OCI-LY1 (cell line): ENCODE results near the gene CLCN6.

Source experiments
- H2AFZ ChIP-seq: fragments of 200-600 bp; sonication (generic), shearing (Covaris generic); 2 replicates; pipeline ENCODE4 v1.6.0; 2014; ENCODE audit warnings: antibody characterized with exemption, mild to moderate bottlenecking, low read length
- H3F3A ChIP-seq: fragments of 200-600 bp; sonication (generic), shearing (Covaris generic); 2 replicates; pipeline ENCODE4 v1.6.0; 2014; ENCODE audit warnings: mild to moderate bottlenecking, antibody characterized with exemption, low read length, moderate library complexity; ENCODE audit not compliant: insufficient read depth
- H3K27ac ChIP-seq: fragments of 200-600 bp; sonication (generic); 2 replicates; pipeline ENCODE4 v1.5.1; 2014; ENCODE audit warnings: low read length, mixed run types, mild to moderate bottlenecking, low read depth; ENCODE audit not compliant: poor library complexity, severe bottlenecking
- H3K27me3 ChIP-seq: fragments of 200-600 bp; sonication (generic); 2 replicates; pipeline ENCODE4 v1.6.0; 2014; ENCODE audit warnings: antibody characterized with exemption, mild to moderate bottlenecking, low read length, moderate library complexity; ENCODE audit not compliant: insufficient read depth
- H3K36me3 ChIP-seq: fragments of 200-600 bp; sonication (generic); 2 replicates; pipeline ENCODE4 v1.6.1; 2014; ENCODE audit warnings: mild to moderate bottlenecking, antibody characterized with exemption, low read length, moderate library complexity, mixed read lengths; ENCODE audit not compliant: insufficient read depth
- H3K4me1 ChIP-seq: fragments of 200-600 bp; sonication (generic); 2 replicates; pipeline ENCODE4 v1.5.1; 2014; ENCODE audit warnings: mild to moderate bottlenecking, low read length, moderate library complexity; ENCODE audit not compliant: insufficient read depth, severe bottlenecking
- H3K4me2 ChIP-seq: fragments of 200-600 bp; sonication (generic), shearing (Covaris generic); 2 replicates; pipeline ENCODE4 v1.6.1; 2014; ENCODE audit warnings: low read length
- H3K4me3 ChIP-seq: fragments of 200-600 bp; sonication (generic); 2 replicates; pipeline ENCODE4 v1.5.1; 2014; ENCODE audit warnings: low read length, low read depth, mild to moderate bottlenecking, mixed read lengths; ENCODE audit not compliant: poor library complexity, severe bottlenecking
- H3K79me2 ChIP-seq: fragments of 200-600 bp; shearing (Covaris generic); 2 replicates; pipeline ENCODE4 v1.6.1; 2016; ENCODE audit warnings: mixed run types, low read length, mixed read lengths; ENCODE audit not compliant: insufficient read depth
- H3K9ac ChIP-seq: fragments of 200-600 bp; sonication (generic), shearing (Covaris generic); 2 replicates; pipeline ENCODE4 v1.6.1; 2014; ENCODE audit warnings: mild to moderate bottlenecking, low read length, mixed read lengths
- H3K9me2 ChIP-seq: fragments of 200-600 bp; sonication (generic), shearing (Covaris generic); 2 replicates; pipeline ENCODE4 v1.6.1; 2014; ENCODE audit warnings: low read depth, mild to moderate bottlenecking, low read length, mixed read lengths
- H3K9me3 ChIP-seq: fragments of 200-600 bp; shearing (Covaris generic); 2 replicates; pipeline ENCODE4 v1.6.1; 2014; ENCODE audit warnings: low read length, mixed read lengths
- H4K20me1 ChIP-seq: fragments of 200-600 bp; sonication (generic), shearing (Covaris generic); 2 replicates; pipeline ENCODE4 v1.6.0; 2016; ENCODE audit warnings: mild to moderate bottlenecking, low read length; ENCODE audit not compliant: insufficient read depth
- EZH2 ChIP-seq: fragments of 200-600 bp; sonication (generic), shearing (Covaris generic); IDR thresholded peaks from 2 replicates; pipeline ENCODE4 v1.8.0; 2017; ENCODE audit warnings: borderline replicate concordance, mixed run types, mild to moderate bottlenecking, antibody characterized with exemption, low read length, moderate library complexity, mixed read lengths
- TF ChIP-seq, protein P1 (sequence below): fragments of 200-600 bp; sonication (generic), shearing (Covaris generic); IDR thresholded peaks from 2 replicates; pipeline ENCODE4 v1.5.1; 2017; ENCODE audit warnings: mild to moderate bottlenecking, antibody characterized with exemption, low read length, moderate library complexity, mixed read lengths

Gene CLCN6

GRCh38 chr1:11787251-11787803 is 18.7 kb upstream of the CLCN6 start:
- H3K27me3 ChIP-seq: no peaks in the 10 kb centered on the region
- TF ChIP-seq, protein P1, sequence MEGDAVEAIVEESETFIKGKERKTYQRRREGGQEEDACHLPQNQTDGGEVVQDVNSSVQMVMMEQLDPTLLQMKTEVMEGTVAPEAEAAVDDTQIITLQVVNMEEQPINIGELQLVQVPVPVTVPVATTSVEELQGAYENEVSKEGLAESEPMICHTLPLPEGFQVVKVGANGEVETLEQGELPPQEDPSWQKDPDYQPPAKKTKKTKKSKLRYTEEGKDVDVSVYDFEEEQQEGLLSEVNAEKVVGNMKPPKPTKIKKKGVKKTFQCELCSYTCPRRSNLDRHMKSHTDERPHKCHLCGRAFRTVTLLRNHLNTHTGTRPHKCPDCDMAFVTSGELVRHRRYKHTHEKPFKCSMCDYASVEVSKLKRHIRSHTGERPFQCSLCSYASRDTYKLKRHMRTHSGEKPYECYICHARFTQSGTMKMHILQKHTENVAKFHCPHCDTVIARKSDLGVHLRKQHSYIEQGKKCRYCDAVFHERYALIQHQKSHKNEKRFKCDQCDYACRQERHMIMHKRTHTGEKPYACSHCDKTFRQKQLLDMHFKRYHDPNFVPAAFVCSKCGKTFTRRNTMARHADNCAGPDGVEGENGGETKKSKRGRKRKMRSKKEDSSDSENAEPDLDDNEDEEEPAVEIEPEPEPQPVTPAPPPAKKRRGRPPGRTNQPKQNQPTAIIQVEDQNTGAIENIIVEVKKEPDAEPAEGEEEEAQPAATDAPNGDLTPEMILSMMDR: no peak
- TF ChIP-seq EZH2: no peak
- H3K9me3 ChIP-seq: no peaks in the 10 kb centered on the region
- no peaks in the 10 kb centered on the region for H4K20me1 ChIP-seq
- H3K9ac ChIP-seq: no peak overlapping the region
- no peak overlapping the region for H3K27ac ChIP-seq
- no peak overlapping the region for H3K4me3 ChIP-seq
- no peaks in the 10 kb centered on the region for H3F3A ChIP-seq
- H3K4me1 ChIP-seq: peaks cover 27% of the 10 kb centered on the region
- H3K9me2 ChIP-seq: no peaks in the 10 kb centered on the region
- H3K4me2 ChIP-seq: no peak overlapping the region
- no peaks in the 10 kb centered on the region for H3K79me2 ChIP-seq
- no peak overlapping the region for H2AFZ ChIP-seq
- peaks cover 4% of the 10 kb centered on the region; the same call in 1 of the 2 replicates for H3K36me3 ChIP-seq

- H2AFZ ChIP-seq: no peak overlapping the region
- H4K20me1 ChIP-seq: no peaks in the 10 kb centered on the region
- H3K27me3 ChIP-seq: no peaks in the 10 kb centered on the region
- peaks cover 9% of the 10 kb centered on the region; the same call in 1 of the 2 replicates for H3K36me3 ChIP-seq
- TF ChIP-seq EZH2: no peak
- TF ChIP-seq, protein P1: no peak
- H3K4me1 ChIP-seq: peaks cover 27% of the 10 kb centered on the region
- H3K4me2 ChIP-seq: no peak overlapping the region
- no peaks in the 10 kb centered on the region for H3F3A ChIP-seq
- no peak overlapping the region for H3K9ac ChIP-seq
- no peak overlapping the region for H3K4me3 ChIP-seq
- no peaks in the 10 kb centered on the region for H3K9me2 ChIP-seq
- H3K79me2 ChIP-seq: no peaks in the 10 kb centered on the region
- no peak overlapping the region for H3K27ac ChIP-seq
- H3K9me3 ChIP-seq: no peaks in the 10 kb centered on the region
Measured at GRCh38 chr1:11787804-11788436, 18.1 kb upstream of the CLCN6 start.

GRCh38 chr1:11788549-11789053 is 17.4 kb upstream of the CLCN6 start:
- Histone ChIP-seq H3K27ac (no peak overlapping the region), H3K4me2 (no peak overlapping the region), H2AFZ (no peak overlapping the region), H3K9me3 (no peaks in the 10 kb centered on the region), H3F3A (no peaks in the 10 kb centered on the region), H3K4me1 (peaks cover 24% of the 10 kb centered on the region), H3K27me3 (no peaks in the 10 kb centered on the region), H3K36me3 (peaks cover 10% of the 10 kb centered on the region), H3K4me3 (no peak overlapping the region), H3K9ac (no peak overlapping the region), H4K20me1 (no peaks in the 10 kb centered on the region), H3K79me2 (no peaks in the 10 kb centered on the region), H3K9me2 (no peaks in the 10 kb centered on the region)
- no peak for TF ChIP-seq EZH2
- TF ChIP-seq, protein P1: no peak
